HG03460 (cell line): Measurements from ENCODE around the gene RGS6.

ENCODE experiments used
- ATAC-seq: cut with Tn5 transposase; IDR thresholded peaks from one replicate; pipeline ENCODE4 v1.9.1; 2021; ENCODE audit not compliant: unreplicated experiment

RGS6 gene

DNA sequence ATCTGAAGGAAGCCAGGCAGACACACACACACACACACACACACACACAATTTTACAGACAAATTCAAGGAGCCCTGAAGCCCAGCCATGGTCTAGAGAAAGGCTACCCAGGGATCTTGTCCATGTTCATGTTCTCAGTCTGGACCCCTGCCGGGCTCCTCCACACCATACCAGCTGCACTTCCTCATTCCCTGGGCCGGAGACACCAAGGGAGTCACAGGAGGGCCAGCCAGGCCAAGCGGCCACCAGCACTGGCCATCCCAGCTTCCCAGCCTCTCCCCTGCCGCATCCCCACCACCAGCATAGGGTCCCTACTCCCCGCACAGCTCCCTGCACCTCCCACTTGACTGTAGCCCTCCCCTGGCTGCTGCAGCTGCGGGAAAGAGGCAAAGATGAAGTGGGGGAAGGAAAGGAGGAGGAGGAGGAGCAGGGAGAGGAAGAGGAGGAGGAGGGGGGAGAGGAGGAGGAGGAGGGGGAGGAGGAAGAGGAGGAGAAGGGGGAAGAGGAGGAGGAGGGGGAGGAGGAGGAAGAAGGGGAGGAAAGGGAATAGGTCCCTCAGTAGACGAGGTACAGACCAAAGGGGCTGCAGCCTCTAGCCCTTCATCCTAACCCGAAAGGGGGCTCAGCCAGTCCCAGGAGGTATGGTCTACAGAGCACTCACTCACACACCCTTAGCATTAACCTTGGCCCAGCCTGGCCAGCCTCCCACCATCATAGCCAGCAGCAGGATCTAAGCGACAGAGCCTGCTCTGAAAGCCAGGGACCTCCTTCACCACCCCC lies 668.5 kb downstream of the RGS6 start:
- ATAC-seq, result no peak

DNA sequence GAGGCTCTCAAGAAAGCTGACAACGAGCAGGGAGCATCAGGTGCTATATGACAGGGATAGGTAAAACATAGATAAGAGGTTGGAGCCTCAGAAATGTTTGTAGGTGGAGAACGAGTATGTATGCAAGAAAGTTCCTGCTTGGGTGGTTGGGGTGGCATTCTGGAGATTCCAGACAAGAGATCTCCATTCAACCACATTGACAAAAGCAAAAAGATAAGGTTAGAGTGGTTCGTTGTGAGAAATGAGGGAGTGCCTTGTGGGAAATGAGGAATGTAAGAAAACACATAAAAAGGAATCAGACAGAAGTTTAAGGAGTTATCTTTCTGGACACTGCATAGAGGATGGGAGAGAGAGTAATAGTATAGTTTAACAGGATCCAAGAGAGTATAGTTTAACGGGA lies 671.4 kb downstream of the RGS6 start:
- ATAC-seq, result no peak

DNA sequence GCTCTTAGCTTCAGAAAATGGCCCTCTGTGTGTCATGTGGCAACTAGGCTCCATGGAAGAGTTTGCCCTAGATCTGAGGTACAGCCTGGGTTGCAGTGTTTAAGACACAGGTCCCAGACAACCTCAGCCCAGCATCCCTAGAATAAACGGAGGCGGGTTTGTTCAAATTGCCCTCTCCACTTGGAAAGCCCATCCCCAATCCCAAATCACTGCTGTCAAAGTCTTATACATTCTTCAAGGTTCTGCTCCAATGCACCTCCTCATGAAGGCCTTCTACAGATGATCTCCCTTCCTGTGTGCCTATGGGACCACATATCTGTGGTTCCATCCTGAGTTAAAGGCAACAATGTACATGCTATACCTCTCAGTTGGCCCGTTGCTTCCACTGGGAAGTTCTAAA lies 671.9 kb downstream of the RGS6 start:
- ATAC-seq, result no peak

DNA sequence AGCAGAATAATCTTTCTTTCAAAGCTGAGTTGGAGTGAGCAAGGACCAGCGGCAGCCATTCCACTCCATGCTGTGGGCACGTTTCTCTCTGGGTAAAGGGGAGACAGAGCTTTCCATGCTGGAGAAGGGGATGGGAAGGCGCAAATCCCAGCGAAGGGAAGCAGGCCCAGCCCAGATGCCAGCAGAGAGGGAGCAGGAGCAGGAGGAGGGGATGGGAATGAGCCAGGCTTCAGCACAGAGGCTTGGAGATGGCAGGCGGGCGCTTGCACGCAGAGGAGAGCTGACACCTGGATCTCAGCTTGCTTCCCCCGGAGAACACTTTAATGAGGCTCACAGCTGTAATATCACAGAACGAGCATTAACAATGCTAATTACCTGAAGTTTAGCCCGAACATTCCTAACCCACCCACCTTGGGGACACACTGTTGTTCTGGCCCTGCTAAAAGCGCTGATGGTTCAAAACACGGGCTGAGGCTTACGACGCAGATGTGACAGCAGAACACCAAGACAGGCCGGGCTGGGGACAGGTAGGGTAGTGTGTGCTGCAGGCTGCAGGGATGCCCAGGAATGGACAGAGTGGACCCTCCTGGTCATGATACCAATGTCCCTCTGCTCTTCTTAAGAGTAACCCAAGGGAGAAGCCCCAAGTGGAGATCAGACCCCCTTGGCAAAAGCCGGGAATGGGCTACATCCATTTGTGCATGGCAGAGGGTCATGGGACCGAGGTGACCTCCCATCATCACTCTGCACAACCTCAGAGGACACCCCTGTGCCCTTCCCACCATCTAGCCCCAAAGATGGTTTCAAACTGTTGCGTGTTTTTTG lies 673.1 kb downstream of the RGS6 start:
- no peak for ATAC-seq

DNA sequence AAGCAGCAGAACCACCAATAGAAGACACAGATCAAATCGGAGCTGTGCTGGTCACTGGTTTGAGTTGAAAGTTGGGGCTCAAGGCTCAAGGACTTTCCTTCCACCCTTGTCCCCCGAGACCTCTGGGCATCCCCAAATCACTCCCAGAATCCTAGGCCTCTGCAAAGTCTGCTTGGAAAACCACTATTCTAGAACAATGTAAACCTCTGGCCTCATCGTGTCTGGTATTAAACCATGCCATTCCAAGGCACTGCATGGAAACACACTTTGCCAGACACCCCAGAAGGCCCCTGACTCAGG lies 673.6 kb downstream of the RGS6 start:
- ATAC-seq, result no peak

DNA sequence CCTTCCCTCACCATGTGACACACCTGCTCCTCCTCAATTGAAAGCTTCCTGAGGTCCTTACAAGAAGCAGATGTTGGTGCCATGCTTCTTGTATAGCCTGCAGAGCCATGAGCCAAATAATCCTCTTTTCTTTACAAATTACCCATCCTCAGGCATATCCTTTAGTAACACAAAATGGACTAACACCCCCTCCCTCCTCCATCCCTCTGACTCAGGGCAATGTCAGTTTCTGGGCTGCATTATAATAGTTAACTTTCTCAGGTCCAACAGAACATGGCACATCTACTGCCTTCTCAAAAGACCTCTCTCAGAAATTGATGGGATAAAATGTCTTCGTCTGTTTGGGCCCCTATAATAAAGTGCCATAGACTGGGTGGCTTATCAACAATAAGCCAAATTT lies 674.6 kb downstream of the RGS6 start:
- no peak for ATAC-seq

DNA sequence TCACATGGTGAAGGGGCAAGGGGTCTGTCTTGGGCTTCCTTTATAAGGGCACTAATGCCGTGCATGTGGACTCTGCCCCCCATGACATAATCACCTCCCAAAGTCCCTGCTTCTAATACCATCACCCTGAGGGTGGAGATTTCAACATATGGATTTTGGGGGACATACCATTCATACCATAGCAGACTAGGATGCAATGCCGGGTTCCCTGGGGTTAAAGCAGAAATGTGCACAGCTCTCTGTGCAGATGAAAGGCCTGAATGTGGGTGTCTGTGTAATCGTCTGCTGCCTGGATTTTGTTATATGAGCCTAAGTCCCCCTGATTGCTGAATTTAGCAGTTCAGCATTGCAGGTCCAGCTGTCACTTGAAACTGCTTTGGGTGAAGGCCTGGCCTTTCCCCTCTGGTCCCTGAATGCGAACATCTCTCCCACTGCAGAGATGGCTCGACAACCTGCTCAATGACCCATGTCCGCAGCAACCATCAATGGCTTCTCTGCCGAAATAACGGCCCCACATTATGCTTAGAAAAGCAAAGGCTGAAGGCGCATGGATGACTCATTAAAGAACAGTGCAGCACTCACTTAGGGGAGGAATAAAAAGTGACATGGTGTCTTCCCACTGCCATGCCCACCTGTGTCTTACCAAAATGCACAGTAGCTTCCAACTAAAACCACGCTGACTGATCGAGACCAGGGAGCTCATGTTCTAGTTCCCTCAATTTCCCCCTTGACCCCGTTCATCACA lies 675.3 kb downstream of the RGS6 start:
- no peak for ATAC-seq

DNA sequence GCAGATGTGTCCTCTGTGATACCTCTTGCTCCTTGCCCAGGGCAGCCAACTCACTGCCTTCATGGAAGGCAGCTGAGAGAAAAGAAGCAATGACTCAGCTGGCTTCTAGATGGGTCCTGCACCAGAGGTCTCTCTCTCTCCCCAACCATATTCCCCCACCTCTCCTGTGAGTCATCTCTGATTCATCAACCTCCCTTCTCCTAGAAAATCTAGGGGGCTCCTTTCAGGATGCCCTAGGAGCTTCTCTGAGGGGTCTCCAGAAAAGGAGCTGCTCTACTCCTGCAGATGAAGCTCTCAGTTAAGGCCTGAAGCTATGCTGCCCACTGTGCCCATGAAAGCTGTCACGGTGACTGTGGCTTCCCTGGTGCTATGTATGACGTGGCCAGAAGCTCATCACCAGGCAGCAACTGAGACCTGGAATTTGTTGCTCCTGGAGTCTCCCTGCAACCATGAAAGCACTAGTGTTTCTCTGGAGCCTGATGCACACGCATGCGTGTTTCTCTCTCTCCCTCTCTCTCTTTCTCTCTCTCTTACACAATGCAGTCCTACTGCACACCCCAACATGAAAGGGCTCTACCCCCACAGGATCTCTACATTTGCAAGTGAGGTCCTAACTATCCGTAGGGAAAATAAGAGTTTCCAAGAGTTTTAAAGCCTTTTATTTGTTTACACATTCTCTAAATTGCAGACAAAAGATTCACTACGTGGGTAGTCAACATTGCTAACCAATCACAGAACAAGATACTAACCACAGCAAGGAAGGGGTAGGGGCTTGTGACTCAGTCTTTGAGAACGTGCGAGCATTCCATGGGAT lies 676.4 kb downstream of the RGS6 start:
- no peak for ATAC-seq

DNA sequence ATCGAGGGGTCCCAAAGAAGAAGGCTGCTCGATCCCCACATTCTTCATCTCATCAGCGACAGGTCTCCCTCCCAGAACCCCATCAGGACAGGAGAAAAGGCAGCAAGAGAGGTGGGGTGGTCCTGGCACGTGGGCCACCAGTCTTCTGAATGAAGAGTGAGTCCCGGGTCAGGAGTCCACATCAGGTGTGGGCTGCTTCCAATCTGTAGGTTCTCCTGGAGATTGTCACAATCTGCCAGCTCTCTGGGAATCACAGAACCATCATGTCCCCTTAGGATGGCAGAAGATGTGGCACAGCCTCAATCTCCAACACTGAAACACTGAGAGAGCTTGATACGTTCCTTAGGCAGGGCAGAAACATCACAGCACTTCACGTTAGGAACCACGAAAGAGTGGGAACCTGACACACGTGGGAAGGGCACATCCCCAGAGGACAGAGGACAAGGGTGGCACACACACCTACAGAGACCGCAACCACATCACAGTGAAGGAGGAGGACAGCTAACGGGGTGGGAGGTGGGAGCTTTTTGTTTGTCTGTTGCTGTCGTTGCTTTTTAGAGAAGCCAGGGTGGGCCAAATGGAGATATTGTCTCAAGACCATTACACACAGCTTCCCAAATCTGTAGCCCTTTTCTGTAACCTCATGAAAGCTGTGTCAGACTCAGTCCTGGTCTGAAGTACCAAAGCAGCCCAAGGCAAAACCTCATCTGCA lies 677.1 kb downstream of the RGS6 start:
- ATAC-seq, result no peak

DNA sequence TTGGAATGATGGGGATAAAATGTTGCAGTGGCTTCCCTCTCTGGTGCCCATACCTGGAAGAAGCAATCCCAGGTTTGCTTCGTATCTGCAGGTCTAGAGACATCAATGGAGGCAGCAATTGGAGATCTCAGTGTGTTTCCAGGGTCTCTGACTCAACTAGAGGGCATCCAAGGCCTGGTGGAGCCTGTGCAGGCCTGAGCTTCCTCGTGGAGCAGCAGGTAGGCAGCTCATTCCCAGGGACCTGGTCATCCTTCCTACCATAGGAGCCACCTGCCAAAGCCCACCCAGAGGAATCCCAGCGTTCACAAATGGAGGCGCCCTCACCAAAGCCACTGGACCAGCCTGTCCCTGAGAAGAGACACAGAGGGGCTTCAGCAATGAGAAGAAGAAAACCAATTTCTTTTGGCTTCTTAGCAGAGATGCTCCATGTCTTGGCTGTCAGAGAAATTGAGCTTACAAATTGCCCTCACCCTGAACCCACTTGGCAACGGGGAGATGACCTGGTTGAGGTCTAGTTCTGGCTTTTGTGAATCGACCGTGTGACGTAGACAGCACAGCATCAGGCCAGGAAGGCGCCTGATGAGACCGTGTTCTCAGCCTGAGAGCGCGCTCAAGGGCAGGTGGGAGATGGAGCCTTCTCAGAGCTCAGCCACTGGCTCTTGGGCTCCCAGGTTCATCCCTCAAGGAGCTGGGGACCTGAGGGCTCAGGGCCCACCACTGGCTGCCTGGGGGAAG lies 678.0 kb downstream of the RGS6 start:
- ATAC-seq, result no peak

DNA sequence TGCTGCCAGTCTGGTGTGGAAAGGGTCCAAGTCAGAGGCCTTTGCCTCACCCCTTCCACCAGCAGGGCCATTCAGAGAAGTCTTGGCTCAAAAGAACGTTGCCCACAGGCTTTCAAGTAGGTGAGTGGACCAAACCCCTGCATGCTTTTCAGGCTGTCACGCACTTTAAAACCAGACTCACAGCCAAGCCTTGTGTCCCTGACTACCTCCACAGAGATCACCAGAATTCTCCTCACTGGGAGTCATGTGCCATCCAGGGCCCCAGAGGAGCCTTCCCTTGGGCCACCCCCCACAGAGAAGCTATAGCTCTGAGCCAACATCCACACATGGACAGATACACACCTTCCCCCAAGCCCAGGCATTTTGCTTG lies 678.6 kb downstream of the RGS6 start:
- no peak for ATAC-seq

DNA sequence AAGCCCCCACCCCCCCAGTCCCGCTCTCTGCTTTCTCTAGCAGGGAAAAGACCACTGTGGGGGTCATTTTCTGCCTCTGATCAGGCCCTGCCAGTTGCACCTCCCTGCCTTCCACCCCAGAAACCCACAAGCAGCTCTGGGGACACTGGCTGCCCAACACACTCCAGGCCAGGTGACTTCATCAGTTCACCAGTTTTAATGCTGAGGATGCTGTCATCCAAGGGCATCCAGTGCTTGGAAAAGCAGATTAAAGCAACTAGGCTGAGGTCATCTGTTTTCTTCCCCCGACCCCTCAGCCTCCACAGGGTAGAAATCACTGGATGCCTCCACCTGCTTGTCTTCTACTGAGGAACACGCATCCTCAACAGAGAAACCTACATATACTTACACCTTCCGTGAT lies 679.3 kb downstream of the RGS6 start:
- no peak for ATAC-seq

DNA sequence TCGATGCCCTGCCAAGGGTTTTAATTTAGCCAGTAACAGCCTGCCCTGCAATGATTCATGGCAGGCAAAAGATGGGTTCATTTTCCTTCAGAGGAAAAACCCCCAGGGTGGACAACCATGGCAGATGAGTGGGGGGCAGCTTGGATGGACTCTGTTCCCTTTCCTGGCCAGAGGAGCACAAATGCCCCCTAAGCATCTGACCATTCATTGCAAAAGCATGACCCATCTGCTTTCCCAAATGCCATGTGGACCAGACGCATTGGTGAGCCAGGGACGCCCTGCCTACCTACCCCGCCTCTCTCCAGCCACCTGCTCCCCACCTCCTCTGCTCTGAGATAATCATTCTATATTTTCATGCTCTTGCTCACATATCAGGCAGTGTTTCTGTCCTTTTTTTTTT lies 679.8 kb downstream of the RGS6 start:
- ATAC-seq, result no peak

DNA sequence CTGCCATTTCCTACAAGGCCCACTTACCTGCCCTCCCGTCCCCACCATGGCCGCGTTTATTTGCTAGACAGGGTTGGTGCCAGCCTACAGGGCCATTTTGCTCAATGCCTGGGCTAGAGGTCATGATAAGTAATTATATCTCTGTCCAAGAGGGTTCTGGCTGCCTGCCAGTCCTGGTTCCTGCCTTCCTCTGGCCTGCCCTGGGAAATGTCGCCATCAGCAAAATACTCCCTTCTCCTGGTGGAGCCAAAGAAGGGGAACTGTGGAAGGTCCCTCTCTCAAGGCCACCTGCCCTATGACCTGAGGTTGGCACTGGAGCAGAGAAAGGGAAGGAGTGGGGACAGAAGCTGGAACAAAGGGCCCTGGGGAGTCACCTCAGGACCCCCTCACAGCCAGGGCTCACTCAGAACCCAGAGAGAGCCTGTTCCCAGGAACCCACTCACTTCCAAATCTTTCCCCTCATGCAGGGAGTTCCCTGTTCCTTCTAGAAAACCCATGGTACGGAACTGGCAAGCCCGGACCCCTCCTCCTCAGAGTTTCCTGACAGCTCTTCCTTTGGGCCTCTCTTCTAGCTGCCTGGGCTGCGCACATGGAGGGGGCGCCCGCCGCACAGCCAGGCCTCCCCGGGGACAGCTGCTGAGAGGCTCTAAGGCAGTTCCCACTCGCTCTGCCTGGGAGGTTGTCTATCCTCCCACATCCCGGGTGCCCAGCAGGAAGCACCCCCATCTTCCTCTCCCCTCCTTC lies 681.2 kb downstream of the RGS6 start:
- no peak for ATAC-seq

DNA sequence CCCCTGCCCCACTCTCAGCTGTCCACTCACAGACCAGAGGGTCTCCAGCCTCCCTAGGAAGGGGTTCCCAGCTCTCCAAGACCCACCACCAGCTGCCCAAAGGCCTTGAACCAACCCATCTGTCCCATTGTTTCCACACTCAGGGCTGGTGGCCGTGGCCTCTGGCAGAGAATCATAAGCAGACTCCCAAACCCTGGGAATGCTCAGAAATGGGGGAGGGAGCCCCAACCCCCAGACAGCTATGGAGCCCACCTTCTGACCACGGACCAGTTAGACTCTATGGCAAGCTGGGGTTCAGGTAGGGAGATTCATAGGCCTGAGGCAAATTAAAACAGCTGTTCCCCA lies 681.7 kb downstream of the RGS6 start:
- ATAC-seq, result no peak

DNA sequence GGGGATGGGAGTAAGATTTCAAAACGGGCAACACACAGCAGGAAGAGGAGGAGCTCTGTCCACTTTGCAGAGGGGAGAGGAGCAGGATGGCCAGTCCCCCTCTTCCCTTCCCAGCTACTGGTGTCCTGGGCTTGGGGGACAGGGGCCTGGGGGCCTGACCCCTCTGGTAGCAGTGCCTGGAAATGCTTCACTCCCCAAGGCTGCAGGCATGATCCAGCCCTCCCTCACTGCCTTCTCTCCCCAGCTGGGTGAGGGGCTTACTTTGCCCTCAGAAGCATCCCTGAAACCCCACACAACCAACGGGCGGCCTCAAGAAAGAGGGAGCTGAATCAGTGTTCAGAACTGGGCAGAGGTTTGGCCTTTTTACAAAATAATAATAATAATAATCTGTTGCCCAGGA lies 682.1 kb downstream of the RGS6 start:
- no peak for ATAC-seq

DNA sequence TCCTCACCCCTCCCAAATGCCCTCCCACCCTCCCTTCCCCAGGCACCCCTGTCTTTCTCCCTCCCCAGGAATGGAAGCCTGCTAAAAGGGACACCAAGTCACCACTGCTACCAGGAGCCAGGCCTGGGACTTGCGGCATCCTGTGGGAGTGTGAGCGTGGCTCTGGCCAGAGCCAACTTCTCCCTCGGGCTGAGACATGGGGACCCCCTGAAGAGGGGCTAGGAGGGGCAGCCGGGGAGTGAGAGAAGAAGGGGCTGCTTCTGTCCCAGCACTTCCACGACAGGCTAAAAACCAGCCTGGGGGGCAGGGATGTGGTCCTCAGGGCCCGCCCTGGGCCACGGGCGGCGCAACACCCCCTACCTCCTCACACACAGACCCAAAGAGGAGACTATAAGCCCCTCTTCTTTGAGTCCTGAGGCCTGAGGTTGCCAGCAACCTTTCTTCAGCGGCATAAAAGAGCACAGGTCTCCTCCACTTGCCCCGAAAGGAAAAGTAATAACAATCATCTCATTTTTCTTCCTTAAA lies 682.7 kb downstream of the RGS6 start:
- no peak for ATAC-seq

DNA sequence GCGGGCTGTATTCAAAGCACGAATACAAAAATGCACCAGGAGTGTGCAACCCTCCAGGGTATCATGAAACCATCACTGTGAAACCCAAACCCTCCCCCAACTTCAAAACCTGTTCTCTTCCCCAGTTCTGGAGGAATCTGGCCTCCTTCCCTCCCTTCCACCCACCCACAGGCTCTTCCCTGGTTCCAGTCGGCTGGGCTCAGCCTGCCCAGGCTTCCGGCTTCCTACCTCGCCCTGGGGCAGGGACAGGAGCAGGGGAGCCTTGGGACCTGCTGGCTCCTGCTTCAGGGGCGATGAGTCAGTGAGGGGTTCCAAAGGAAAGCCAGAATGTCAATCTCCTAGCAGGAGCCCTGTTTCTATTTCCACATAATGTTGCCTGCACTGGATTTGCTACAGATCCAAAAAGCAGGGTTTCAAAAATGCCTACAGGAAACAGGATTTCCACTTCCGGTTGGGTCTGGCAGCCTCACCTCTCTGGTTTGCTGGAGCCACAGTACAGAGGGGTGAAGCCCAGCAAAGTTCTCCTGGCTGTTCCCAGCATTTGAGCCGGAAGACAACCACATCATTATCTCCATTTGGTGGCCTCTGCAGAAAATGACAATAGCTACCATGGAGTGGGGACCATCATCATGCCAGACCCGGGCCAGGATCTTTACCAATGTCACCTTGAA lies 683.4 kb downstream of the RGS6 start:
- ATAC-seq, result no peak
